Cardiac fibroblast (primary cell): ENCODE data around the gene TMEM267.
A peak's percentile ranks its signal among the peaks of the same experiment; 100 is the strongest.
"Not testable (repeated sequence)": the region's sequence is repeated elsewhere in the genome, so short reads cannot be mapped to it uniquely, and the experiment has no call there.

ENCODE experiments used
- DNase-seq, 2 donors: peaks; one replicate each; pipeline versions ENCODE4 v3.0.0 to v3.0.0-alpha.2; 2010; ENCODE audit warnings: low read depth in 2 of 2
- H3K4me3 ChIP-seq, 2 donors: replicated peaks in 1 of 2; 1 replicate in 1 of 2; 2 replicates in 1 of 2; pipeline ENCODE4 v1.5.1; 2011; ENCODE audit warnings: low read depth in 2 of 2, low read length in 2 of 2, mild to moderate bottlenecking in 2 of 2, moderate library complexity in 1 of 2
- CTCF ChIP-seq: IDR thresholded peaks from one replicate; pipeline ENCODE4 v1.5.1; 2011; ENCODE audit warnings: low read depth, mild to moderate bottlenecking, low read length, inconsistent platforms

The TMEM267 gene

GRCh38 chr5:43514471-43514815 is 30.8 kb upstream of the TMEM267 start:
- peak; percentile 64 to 89 for DNase-seq
- TF ChIP-seq CTCF: no peak
- peak overlapping the region; percentile 57 to 66 for H3K4me3 ChIP-seq

- DNase-seq: no peak
- TF ChIP-seq CTCF: no peak
- peak overlapping the region; percentile 57 to 66 for H3K4me3 ChIP-seq
Measured at GRCh38 chr5:43514025-43514424, 30.4 kb upstream of the TMEM267 start.

- H3K4me3 ChIP-seq, DNase-seq: not testable (repeated sequence)
Measured at GRCh38 chr5:43511062-43511461, 27.4 kb upstream of the TMEM267 start.

GRCh38 chr5:43498581-43498980 is 14.9 kb upstream of the TMEM267 start:
- H3K4me3 ChIP-seq: no peak overlapping the region
- DNase-seq: no peak

GRCh38 chr5:43497311-43498104 is 13.8 kb upstream of the TMEM267 start:
- no peak for DNase-seq
- H3K4me3 ChIP-seq: no peak overlapping the region
- TF ChIP-seq CTCF: no peak

More at GRCh38 chr5:43498581-43498980, 14.9 kb upstream of the TMEM267 start:
- no peak for TF ChIP-seq CTCF

GRCh38 chr5:43491326-43491725 is 7.7 kb upstream of the TMEM267 start:
- no peak overlapping the region for H3K4me3 ChIP-seq
- TF ChIP-seq CTCF: no peak
- DNase-seq: no peak

GRCh38 chr5:43486353-43486752 is 2.7 kb upstream of the TMEM267 start:
- no peak for DNase-seq
- no peak for TF ChIP-seq CTCF
- no peak overlapping the region for H3K4me3 ChIP-seq
